ENCODE measurements around the gene ADPRS. TPM values are rescaled to one million over a fixed set of nuclear protein-coding genes. Genes with fewer than 3 reads are reported as not detected.

Gene ADPRS
- total RNA-seq, 2 donors from 2014 or later: 30.4 to 33.0 TPM

Other genes with a start within 250 kb of the ADPRS start
- gene AGO1, start 205.7 kb upstream of the ADPRS start, total RNA-seq: 10 to 100 TPM; 24.2 to 27.7 TPM
- gene AGO3, start 157.8 kb upstream of the ADPRS start, total RNA-seq: 10 to 100 TPM; 16.7 to 21.4 TPM
- under 1 TPM in 1 of 2 donors, not detected in 1; 0.13 TPM for gene TEKT2, start 4.8 kb upstream of the ADPRS start, total RNA-seq
- gene COL8A2, start 36.3 kb downstream of the ADPRS start, total RNA-seq: 1 to 10 TPM; 1.1 to 2.1 TPM
- 10 to 100 TPM; 59.0 to 60.6 TPM for gene TRAPPC3, start 60.6 kb downstream of the ADPRS start, total RNA-seq
- gene MAP7D1, start 67.3 kb downstream of the ADPRS start, total RNA-seq: 10 to 100 TPM; 37.7 to 50.0 TPM
- gene THRAP3, start 135.6 kb downstream of the ADPRS start, total RNA-seq: 100 to 1,000 TPM in 1 of 2 donors, 10 to 100 TPM in 1; 81.0 to 103 TPM
- 10 to 100 TPM in 1 of 2 donors, 1 to 10 TPM in 1; 7.4 to 22.8 TPM for gene SH3D21, start 217.5 kb downstream of the ADPRS start, total RNA-seq
- 1 to 10 TPM; 5.3 to 8.7 TPM for gene EVA1B, start 234.8 kb downstream of the ADPRS start, total RNA-seq

Measured in colonic mucosa (tissue), 2 donors.